GM13976 (cell line): ENCODE data around the gene NLRP1.

Experiments
- DNase-seq: peaks from one replicate; pipeline ENCODE4 v3.0.0; 2012; ENCODE audit warnings: low spot score
- in situ Hi-C: fragments of 300-500 bp; cut with MboI; formaldehyde crosslinking; loops from one replicate; pipeline ENCODE4 v1.12.0; 2022; ENCODE audit warnings: low sequenced_read_pairs, mixed read lengths, inconsistent platforms; ENCODE audit not compliant: unreplicated experiment
- TF ChIP-seq, protein P1 (sequence below): IDR thresholded peaks from 2 replicates; pipeline ENCODE4 v1.5.1; 2012; ENCODE audit warnings: borderline replicate concordance, mild to moderate bottlenecking; ENCODE audit not compliant: insufficient read depth; ENCODE audit errors: extremely low read depth, missing control alignments, control extremely low read depth

Gene NLRP1

DNA sequence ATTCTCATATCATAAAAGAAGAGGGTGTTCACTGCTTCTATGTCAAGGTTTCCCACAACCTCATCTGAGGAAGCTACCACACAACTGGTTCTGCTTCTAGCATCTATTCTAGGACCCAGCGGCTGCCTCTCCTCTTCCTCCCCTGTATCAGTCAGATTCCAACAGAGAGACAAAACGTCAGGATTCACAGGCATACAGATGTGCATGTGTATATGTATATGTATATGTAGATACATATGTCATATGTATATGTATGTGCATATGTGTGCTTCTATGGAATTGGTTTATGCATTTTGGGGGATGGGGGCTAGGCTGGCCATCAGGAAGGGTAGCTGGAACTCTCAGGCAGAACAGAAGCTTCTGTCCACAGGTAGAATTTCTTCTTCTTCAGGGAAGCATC, 37.4 kb upstream of the NLRP1 start:
- TF ChIP-seq, protein P1, sequence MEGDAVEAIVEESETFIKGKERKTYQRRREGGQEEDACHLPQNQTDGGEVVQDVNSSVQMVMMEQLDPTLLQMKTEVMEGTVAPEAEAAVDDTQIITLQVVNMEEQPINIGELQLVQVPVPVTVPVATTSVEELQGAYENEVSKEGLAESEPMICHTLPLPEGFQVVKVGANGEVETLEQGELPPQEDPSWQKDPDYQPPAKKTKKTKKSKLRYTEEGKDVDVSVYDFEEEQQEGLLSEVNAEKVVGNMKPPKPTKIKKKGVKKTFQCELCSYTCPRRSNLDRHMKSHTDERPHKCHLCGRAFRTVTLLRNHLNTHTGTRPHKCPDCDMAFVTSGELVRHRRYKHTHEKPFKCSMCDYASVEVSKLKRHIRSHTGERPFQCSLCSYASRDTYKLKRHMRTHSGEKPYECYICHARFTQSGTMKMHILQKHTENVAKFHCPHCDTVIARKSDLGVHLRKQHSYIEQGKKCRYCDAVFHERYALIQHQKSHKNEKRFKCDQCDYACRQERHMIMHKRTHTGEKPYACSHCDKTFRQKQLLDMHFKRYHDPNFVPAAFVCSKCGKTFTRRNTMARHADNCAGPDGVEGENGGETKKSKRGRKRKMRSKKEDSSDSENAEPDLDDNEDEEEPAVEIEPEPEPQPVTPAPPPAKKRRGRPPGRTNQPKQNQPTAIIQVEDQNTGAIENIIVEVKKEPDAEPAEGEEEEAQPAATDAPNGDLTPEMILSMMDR: no peak
- in situ Hi-C loops: no loop called here
- DNase-seq: no peak

DNA sequence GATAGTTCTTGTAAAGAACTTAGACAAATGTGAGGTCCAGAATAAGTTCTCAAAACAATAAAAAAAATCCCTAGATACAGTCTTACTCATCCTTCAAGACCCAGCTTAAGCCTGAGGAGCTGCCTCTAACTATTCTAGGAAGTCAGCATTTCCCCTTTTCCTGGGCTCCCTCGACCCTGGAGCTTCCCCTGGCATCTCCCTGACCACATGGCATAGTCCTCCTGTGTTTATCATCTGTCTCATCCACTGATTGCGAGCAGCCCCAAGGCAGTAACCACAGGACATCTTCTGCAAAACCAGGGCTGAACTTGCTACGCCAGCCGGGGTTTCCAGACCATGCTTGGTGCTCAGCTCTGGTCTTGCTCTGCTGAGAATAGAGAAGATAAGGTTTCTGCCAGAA, 36.7 kb upstream of the NLRP1 start:
- no peak for DNase-seq
- in situ Hi-C loops: no loop called here
- TF ChIP-seq, protein P1: no peak

DNA sequence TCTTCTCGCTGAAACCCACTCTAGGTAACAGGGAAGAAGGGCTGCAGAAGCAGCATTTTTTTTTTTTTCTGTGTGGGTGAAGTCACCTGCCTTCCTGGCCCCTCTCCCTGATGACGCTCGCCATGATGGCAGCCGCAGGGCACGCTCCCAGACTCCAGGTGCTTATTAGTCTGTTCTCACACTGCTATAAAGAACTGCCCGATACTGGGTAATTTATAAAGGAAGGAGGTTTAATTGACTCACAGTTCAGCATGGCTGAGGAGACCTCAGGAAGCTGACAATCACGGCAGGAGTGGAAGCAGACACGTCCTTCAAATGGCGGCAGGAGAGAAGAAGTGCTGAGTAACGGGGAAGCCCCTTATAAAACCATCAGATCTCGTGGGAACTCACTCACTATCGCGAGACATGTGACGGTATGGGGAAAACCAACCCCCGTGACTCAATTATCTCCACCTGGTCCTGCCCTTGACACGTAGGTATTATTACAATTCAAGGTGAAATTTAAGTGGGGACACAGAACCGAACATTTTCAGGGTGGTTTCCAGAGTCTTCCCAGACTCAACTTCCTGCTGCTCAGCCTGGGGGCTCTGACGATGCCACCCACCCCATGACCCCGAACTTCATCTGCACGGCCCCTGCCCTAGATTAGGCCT, 34.9 kb upstream of the NLRP1 start:
- no peak for DNase-seq
- in situ Hi-C loops: no loop called here
- TF ChIP-seq, protein P1: no peak

DNA sequence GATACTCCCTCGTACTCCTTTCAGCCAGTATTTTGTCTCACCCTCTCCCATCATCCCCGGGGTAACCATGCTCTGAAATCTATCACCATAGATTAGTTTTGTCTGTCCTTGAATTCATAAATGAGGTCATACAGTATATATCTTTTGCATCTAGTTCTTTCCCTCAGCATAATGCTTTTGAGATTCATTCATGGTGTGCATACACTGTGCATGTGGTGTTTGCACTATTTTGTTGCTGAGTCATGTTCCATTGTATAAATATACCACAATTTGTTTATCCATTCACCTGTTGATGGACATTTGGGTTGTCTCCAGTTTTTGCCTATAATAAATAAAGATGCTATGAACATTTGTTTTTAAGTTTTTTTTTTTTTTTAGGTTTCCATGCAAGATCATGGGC, 34.2 kb upstream of the NLRP1 start:
- in situ Hi-C loops: no loop called here
- no peak for DNase-seq
- TF ChIP-seq, protein P1: no peak

DNA sequence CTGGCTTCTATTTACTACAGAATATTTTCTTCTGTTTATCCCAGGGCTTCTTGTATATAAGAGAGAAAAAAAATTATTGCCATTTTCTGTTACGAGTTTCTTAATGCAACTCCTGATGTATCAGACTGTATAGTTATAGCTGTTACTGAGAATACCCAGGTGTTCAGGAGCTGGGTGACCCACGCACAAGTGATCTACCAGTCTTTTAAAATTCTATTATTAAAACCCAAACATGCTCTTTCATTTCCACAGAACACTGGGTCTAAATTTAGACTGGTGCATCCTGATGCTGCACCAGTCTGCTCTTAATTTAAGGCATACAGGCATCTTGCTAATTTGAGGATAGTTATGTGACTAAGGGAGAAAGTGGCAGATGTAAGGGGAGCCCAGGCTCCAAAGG, 31.2 kb upstream of the NLRP1 start:
- TF ChIP-seq, protein P1: no peak
- in situ Hi-C loops: no loop called here
- DNase-seq: no peak

DNA sequence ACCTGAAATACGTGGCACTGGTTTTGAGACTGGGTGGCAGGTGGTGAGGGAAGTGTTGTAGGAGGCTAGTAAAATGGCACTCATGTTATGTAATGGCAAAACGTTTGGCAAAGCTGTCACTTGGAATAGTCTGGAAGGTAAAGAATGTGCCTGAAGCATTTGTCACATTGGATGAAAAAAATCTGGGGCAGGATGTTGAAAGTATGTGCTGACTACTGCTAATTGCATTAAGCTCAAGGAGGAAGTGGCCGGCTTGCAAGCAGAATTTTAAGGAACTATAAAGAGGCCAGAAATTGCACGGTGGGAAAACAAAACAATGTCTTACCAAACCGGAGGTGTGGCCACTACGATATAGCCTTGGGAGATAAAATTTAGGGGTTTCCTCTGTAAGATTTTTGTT, 26.6 kb upstream of the NLRP1 start:
- in situ Hi-C loops: no loop called here
- TF ChIP-seq, protein P1: no peak
- no peak for DNase-seq
